SK-N-MC (cell line): ENCODE data around the gene ADCYAP1.

Experiments
- DNase-seq: peaks from one replicate; pipeline ENCODE4 v3.0.0-alpha.2; 2011; ENCODE audit warnings: low read depth, low spot score
- H3K27ac ChIP-seq: fragments of 200-600 bp; sonication (generic); 2 replicates; pipeline ENCODE4 v1.5.1; 2016; ENCODE audit warnings: mixed run types
- H3K36me3 ChIP-seq: fragments of 200-600 bp; sonication (generic); 2 replicates; pipeline ENCODE4 v1.6.1; 2017; ENCODE audit warnings: antibody characterized with exemption, low read length, mixed read lengths; ENCODE audit not compliant: insufficient read depth
- H3K4me3 ChIP-seq: fragments of 200-600 bp; sonication (generic); 2 replicates; pipeline ENCODE4 v1.5.1; 2016
- H3K9ac ChIP-seq: fragments of 200-600 bp; sonication (generic); 2 replicates; pipeline ENCODE4 v1.8.0; 2017; ENCODE audit warnings: mixed run types, mixed read lengths; ENCODE audit not compliant: insufficient read length
- H3K9me3 ChIP-seq: fragments of 200-600 bp; sonication (generic); 2 replicates; pipeline ENCODE4 v1.6.1; 2017; ENCODE audit warnings: low read depth, mild to moderate bottlenecking, antibody characterized with exemption, low read length, moderate library complexity, mixed read lengths
- EZH2 ChIP-seq: fragments of 200-600 bp; sonication (generic); IDR thresholded peaks from one replicate; pipeline ENCODE4 v1.6.1; 2017; ENCODE audit warnings: antibody characterized with exemption
- FOXP2 ChIP-seq: optimal IDR thresholded peaks from 2 replicates; pipeline ENCODE3; 2011; ENCODE audit warnings: mild to moderate bottlenecking, moderate library complexity; ENCODE audit not compliant: insufficient read depth; ENCODE audit errors: extremely low read length, control extremely low read depth
- POLR2AphosphoS5 ChIP-seq: IDR thresholded peaks from 2 replicates; pipeline ENCODE4 v1.6.1; 2012; ENCODE audit warnings: mild to moderate bottlenecking, low read depth, low read length, borderline replicate concordance

ADCYAP1 gene

DNA sequence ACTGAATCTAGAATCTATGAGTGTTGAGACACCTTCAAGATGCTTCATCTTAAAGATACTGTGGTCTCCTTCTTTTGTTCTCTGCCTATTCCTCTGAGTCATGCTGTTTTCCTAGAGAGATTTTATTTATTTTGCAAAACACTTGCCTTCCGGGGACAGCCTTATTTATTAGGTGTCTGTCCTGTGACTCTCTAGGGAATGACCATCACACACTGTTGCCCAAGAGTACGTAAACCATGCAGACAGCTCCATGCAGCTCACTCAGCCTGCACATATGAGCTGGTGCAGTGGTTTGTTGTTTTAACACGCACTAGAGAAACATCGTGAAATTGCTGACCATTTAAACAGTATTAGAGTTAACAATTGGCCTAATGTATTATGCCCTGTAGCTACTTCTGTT lies 12.4 kb upstream of the ADCYAP1 start:
- H3K4me3 ChIP-seq, result no peak overlapping the region
- H3K9ac ChIP-seq, result no peak overlapping the region
- no peak overlapping the region for H3K27ac ChIP-seq
- no peaks in the 10 kb centered on the region for H3K36me3 ChIP-seq
- H3K9me3 ChIP-seq, result no peaks in the 10 kb centered on the region
- TF ChIP-seq EZH2, result no peak
- no peak for TF ChIP-seq FOXP2
- DNase-seq, result no peak

DNA sequence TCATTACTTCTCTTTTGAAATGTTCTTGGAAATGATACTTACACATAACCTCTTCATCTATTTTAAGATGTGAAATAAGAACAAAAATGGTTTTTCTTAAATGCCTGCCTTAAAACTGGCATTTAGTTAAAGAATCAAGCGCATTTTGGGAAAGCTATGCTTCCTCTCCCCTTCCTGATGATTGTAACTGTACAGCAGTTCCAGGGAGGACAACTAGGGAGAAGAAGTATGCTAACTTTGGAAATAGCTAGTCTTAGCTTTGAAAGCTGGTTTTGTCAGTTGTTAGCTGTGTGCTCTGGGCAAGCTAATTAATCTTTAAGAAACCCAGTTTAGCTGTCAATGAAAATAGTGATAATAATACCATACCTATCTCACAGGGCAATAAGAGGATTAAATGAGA lies 8.4 kb upstream of the ADCYAP1 start:
- Histone ChIP-seq H3K36me3 (no peaks in the 10 kb centered on the region), H3K9me3 (no peaks in the 10 kb centered on the region), H3K9ac (no peak overlapping the region), H3K27ac (no peak overlapping the region), H3K4me3 (no peak overlapping the region)
- DNase-seq, result no peak
- TF ChIP-seq POLR2AphosphoS5, result no peak
- TF ChIP-seq EZH2, result no peak
- no peak for TF ChIP-seq FOXP2

GRCh38 chr18:901761-902160 lies 2.9 kb upstream of the ADCYAP1 start:
- Histone ChIP-seq H3K27ac (no peak overlapping the region), H3K36me3 (no peaks in the 10 kb centered on the region), H3K9ac (no peak overlapping the region), H3K9me3 (no peaks in the 10 kb centered on the region), H3K4me3 (no peak overlapping the region)
- no peak for DNase-seq
- TF ChIP-seq POLR2AphosphoS5, result no peak
- TF ChIP-seq FOXP2, result no peak
- TF ChIP-seq EZH2, result no peak

DNA sequence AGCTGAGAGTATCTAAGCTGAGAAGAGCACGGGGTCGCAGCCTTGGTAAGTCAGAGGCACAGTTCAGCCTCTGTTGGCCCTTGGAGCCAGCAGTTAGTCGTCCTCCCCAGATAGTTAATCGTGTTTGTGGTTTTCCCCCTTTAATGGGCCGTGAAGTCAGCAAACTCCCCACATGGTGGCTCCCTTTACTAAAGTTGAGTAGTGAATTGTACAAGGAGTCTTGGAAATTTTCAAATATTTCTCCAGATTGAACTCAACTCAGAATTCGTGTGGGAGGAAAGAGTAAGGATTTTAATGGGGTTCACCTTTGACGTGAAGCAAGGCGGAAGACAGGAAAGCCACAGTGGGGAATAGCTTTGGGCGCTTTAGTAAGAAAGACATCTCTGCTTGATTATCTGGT lies 2.4 kb upstream of the ADCYAP1 start:
- Histone ChIP-seq H3K9me3 (no peaks in the 10 kb centered on the region), H3K9ac (no peak overlapping the region), H3K4me3 (no peak overlapping the region), H3K36me3 (no peaks in the 10 kb centered on the region), H3K27ac (no peak overlapping the region)
- no peak for DNase-seq
- TF ChIP-seq EZH2 (no peak), POLR2AphosphoS5 (no peak), FOXP2 (no peak)

DNA sequence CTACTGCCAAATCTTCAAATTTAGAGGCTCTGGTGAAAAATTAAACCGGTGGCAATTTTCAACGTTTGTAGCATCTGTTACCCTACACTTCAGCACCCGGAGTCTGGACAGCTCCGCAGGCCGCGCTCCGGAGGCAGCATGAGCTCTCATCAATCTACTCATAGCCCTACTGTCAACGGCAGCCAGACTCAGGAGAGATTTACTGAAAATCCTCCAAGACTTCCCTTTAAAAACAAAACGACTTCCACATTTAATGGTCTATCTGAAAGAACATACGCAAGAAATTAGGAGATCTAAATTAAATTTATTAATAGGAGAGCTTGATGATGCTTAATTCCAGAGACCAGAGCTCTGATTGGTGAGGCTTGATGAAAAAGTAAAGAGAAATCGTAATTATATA lies 970 bp upstream of the ADCYAP1 start:
- Histone ChIP-seq H3K9ac (no peak overlapping the region), H3K36me3 (no peaks in the 10 kb centered on the region), H3K27ac (no peak overlapping the region), H3K9me3 (no peaks in the 10 kb centered on the region), H3K4me3 (no peak overlapping the region)
- TF ChIP-seq EZH2 (no peak), POLR2AphosphoS5 (no peak), FOXP2 (no peak)
- peak; percentile 14 for DNase-seq

DNA sequence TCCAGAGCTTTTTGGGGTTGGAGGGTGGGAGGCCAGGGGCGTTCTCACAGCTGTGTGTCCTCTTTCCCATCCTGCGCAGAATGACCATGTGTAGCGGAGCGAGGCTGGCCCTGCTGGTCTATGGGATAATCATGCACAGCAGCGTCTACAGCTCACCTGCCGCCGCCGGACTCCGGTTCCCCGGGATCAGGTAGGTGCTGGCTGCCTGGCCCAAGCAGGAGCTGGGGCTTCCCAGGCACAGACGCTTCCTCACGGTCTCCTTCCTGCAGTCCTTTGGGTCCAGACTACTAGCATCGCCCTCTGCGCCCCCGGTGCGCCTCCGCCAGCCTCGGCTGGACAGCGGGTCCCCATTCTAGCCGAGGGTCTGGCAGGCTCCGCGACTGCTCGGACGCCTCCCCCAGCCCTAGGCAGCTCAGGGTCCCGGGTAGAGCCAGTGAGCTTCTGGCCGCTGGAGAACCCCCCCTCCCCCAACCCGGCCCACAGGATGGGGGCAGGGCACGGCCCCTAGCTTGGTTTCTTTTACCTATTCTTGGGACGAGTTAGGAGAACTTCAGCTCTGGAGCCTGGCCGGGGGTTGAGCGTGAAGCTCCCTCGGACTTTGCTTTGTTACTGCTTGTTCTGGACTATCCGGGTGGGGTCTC lies 756 bp downstream of the ADCYAP1 start:
- no peak overlapping the region for H3K27ac ChIP-seq
- H3K4me3 ChIP-seq, result no peak overlapping the region
- H3K9ac ChIP-seq, result no peak overlapping the region
- no peaks in the 10 kb centered on the region for H3K36me3 ChIP-seq
- no peaks in the 10 kb centered on the region for H3K9me3 ChIP-seq
- no peak for DNase-seq
- no peak for TF ChIP-seq POLR2AphosphoS5
- no peak for TF ChIP-seq FOXP2
- TF ChIP-seq EZH2, result peak; percentile 29

GRCh38 chr18:905948-906415 lies 1.3 kb downstream of the ADCYAP1 start:
- Histone ChIP-seq H3K9ac (no peak overlapping the region), H3K27ac (no peak overlapping the region), H3K36me3 (no peaks in the 10 kb centered on the region), H3K4me3 (no peak overlapping the region), H3K9me3 (no peaks in the 10 kb centered on the region)
- DNase-seq, result no peak
- TF ChIP-seq EZH2, result no peak
- TF ChIP-seq FOXP2, result no peak
- TF ChIP-seq POLR2AphosphoS5, result no peak

DNA sequence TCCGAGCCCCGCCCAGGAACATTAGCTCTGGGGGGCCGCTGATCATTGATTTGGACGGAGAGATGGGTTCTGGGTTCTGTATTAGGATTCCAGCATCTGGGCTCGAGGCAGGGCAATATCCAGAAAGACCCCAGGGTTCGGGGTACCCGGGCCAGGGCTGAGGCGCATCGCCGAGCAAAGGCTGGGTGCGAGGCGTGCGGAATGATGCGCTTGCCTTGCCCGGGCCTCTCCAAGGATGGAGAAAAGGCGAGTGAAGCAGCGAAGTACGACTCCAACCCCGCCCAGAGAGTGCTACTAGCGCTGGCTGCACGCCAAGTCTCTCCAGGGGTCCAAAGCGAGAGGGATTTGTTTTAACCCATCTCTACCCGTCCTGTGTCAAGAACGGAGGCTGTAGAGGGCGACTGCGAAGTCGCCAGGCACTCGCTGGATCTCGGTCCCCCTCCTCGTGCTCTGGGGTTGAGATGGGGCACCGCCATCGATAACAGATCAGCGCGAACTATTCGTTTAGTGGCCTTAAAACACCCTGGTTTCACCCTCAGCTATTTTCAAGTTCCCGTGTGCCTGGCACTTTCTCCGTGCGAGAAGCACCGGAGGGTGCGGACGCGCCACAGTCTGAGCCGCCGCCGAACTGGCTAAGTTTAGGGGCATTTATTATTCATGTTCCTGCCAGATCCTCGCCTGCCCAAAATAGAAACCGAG lies 1.9 kb downstream of the ADCYAP1 start:
- no peak for DNase-seq
- H3K27ac ChIP-seq, result no peak overlapping the region
- H3K9me3 ChIP-seq, result no peaks in the 10 kb centered on the region
- no peak overlapping the region; the same call in 1 of the 2 replicates for H3K4me3 ChIP-seq
- TF ChIP-seq FOXP2 (no peak), POLR2AphosphoS5 (no peak), EZH2 (no peak)
- no peak overlapping the region for H3K9ac ChIP-seq
- no peaks in the 10 kb centered on the region for H3K36me3 ChIP-seq
